HG02885 (cell line): ENCODE results near the gene TULP4.
A peak's percentile ranks its signal among the peaks of the same experiment; 100 is the strongest.
"Not testable (repeated sequence)": the region's sequence is repeated elsewhere in the genome, so short reads cannot be mapped to it uniquely, and the experiment has no call there.

Experiments used
- ATAC-seq: cut with Tn5 transposase; IDR thresholded peaks from one replicate; pipeline ENCODE4 v1.9.1; 2021; ENCODE audit warnings: mild to moderate bottlenecking; ENCODE audit not compliant: unreplicated experiment, poor library complexity

TULP4 gene

GRCh38 chr6:158514991-158515390, 202.7 kb downstream of the TULP4 start:
- ATAC-seq: no peak

GRCh38 chr6:158516098-158516497, 203.8 kb downstream of the TULP4 start:
- no peak for ATAC-seq

- ATAC-seq: no peak
Measured at GRCh38 chr6:158517038-158517437, 204.8 kb downstream of the TULP4 start.

GRCh38 chr6:158517581-158517980, 205.3 kb downstream of the TULP4 start:
- ATAC-seq: peak; percentile 80

- peak; percentile 75 for ATAC-seq
Measured at GRCh38 chr6:158518191-158519127, 206.2 kb downstream of the TULP4 start.

GRCh38 chr6:158519300-158519699, 207.0 kb downstream of the TULP4 start:
- no peak for ATAC-seq

GRCh38 chr6:158519761-158520160, 207.5 kb downstream of the TULP4 start:
- no peak for ATAC-seq

GRCh38 chr6:158520975-158521374, 208.7 kb downstream of the TULP4 start:
- not testable (repeated sequence) for ATAC-seq

- no peak for ATAC-seq
Measured at GRCh38 chr6:158521759-158522158, 209.5 kb downstream of the TULP4 start.

- ATAC-seq: no peak
Measured at GRCh38 chr6:158522616-158523015, 210.4 kb downstream of the TULP4 start.

GRCh38 chr6:158524311-158524710, 212.0 kb downstream of the TULP4 start:
- no peak for ATAC-seq

- ATAC-seq: not testable (repeated sequence)
Measured at GRCh38 chr6:158527858-158528257, 215.6 kb downstream of the TULP4 start.

GRCh38 chr6:158528826-158529225, 216.6 kb downstream of the TULP4 start:
- ATAC-seq: no peak

GRCh38 chr6:158529629-158530028, 217.4 kb downstream of the TULP4 start:
- no peak for ATAC-seq

GRCh38 chr6:158531566-158531965, 219.3 kb downstream of the TULP4 start:
- no peak for ATAC-seq

GRCh38 chr6:158531970-158532369, 219.7 kb downstream of the TULP4 start:
- no peak for ATAC-seq

- ATAC-seq: no peak
Measured at GRCh38 chr6:158536084-158536890, 224.0 kb downstream of the TULP4 start.

GRCh38 chr6:158536891-158537798, 224.9 kb downstream of the TULP4 start:
- no peak for ATAC-seq

- ATAC-seq: no peak
Measured at GRCh38 chr6:158538741-158539140, 226.5 kb downstream of the TULP4 start.

GRCh38 chr6:158539413-158539812, 227.1 kb downstream of the TULP4 start:
- no peak for ATAC-seq
